ENCODE results near the gene SLC6A4.

- TF ChIP-seq, protein P1, sequence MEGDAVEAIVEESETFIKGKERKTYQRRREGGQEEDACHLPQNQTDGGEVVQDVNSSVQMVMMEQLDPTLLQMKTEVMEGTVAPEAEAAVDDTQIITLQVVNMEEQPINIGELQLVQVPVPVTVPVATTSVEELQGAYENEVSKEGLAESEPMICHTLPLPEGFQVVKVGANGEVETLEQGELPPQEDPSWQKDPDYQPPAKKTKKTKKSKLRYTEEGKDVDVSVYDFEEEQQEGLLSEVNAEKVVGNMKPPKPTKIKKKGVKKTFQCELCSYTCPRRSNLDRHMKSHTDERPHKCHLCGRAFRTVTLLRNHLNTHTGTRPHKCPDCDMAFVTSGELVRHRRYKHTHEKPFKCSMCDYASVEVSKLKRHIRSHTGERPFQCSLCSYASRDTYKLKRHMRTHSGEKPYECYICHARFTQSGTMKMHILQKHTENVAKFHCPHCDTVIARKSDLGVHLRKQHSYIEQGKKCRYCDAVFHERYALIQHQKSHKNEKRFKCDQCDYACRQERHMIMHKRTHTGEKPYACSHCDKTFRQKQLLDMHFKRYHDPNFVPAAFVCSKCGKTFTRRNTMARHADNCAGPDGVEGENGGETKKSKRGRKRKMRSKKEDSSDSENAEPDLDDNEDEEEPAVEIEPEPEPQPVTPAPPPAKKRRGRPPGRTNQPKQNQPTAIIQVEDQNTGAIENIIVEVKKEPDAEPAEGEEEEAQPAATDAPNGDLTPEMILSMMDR (conservative IDR thresholded peaks at IDR 0.05; ENCODE audit: low read depth, low read length): no peak
- no peak for TF ChIP-seq EZH2 (IDR thresholded peaks at IDR 0.05; ENCODE audit: borderline replicate concordance, low read depth, low read length, poor library complexity, severe bottlenecking)
These were observed 10.4 kb downstream of the SLC6A4 start for GRCh38 chr17:30225112-30225511.
